ENCODE data around the gene SEC14L5.

SEC14L5 gene

GRCh38 chr16:4980691-4981090 lies 22.6 kb downstream of the SEC14L5 start:
- TF ChIP-seq CTCF (IDR thresholded peaks at IDR 0.05; ENCODE audit: insufficient read depth, low read length, missing control alignments) = no peak
- POLR2A ChIA-PET = no interaction called here
- CTCF ChIA-PET = no interaction called here
- no peak overlapping the region for H3K4me3 ChIP-seq (ENCODE audit: low read depth, low read length)
- DNase-seq (ENCODE audit: low read depth, low spot score) = no peak

GRCh38 chr16:4981473-4981872 lies 23.3 kb downstream of the SEC14L5 start:
- CTCF ChIA-PET = no interaction called here
- H3K4me3 ChIP-seq (ENCODE audit: low read depth, low read length) = no peak overlapping the region
- POLR2A ChIA-PET = no interaction called here
- DNase-seq (ENCODE audit: low read depth, low spot score) = no peak
- TF ChIP-seq CTCF (IDR thresholded peaks at IDR 0.05; ENCODE audit: insufficient read depth, low read length, missing control alignments) = no peak

- DNase-seq (ENCODE audit: low read depth, low spot score) = no peak
- no peak for TF ChIP-seq CTCF (IDR thresholded peaks at IDR 0.05; ENCODE audit: insufficient read depth, low read length, missing control alignments)
- no peak overlapping the region for H3K4me3 ChIP-seq (ENCODE audit: low read depth, low read length)
- ChIA-PET POLR2A (no interaction called here), CTCF (no interaction called here)
Measured at GRCh38 chr16:4982056-4982867, 24.1 kb downstream of the SEC14L5 start.

GRCh38 chr16:4984174-4984990 lies 26.3 kb downstream of the SEC14L5 start:
- DNase-seq (ENCODE audit: low read depth, low spot score) = no peak
- ChIA-PET CTCF (no interaction called here), POLR2A (no interaction called here)
- no peak overlapping the region for H3K4me3 ChIP-seq (ENCODE audit: low read depth, low read length)
- TF ChIP-seq CTCF (IDR thresholded peaks at IDR 0.05; ENCODE audit: insufficient read depth, low read length, missing control alignments) = no peak

GRCh38 chr16:4987250-4987579 lies 29.1 kb downstream of the SEC14L5 start:
- DNase-seq (ENCODE audit: low read depth, low spot score) = no peak
- POLR2A ChIA-PET = no interaction called here
- no peak overlapping the region for H3K4me3 ChIP-seq (ENCODE audit: low read depth, low read length)
- TF ChIP-seq CTCF (IDR thresholded peaks at IDR 0.05; ENCODE audit: insufficient read depth, low read length, missing control alignments) = no peak
- CTCF ChIA-PET = interaction anchor here (1.2 kb wide), 1 partner anchor 10 kb away, joined by 3 read pairs; no protein-coding TSS in a partner anchor

- CTCF ChIA-PET = no interaction called here
- H3K4me3 ChIP-seq (ENCODE audit: low read depth, low read length) = no peak overlapping the region
- no peak for TF ChIP-seq CTCF (IDR thresholded peaks at IDR 0.05; ENCODE audit: insufficient read depth, low read length, missing control alignments)
- POLR2A ChIA-PET = no interaction called here
- no peak for DNase-seq (ENCODE audit: low read depth, low spot score)
Measured at GRCh38 chr16:4987580-4988374, 29.6 kb downstream of the SEC14L5 start.

All from AG04449 (cell line).